ENCODE data around the gene DDC.
"Not testable (repeated sequence)": the region's sequence is repeated elsewhere in the genome, so short reads cannot be mapped to it uniquely, and the experiment has no call there.

GRCh38 chr7:50582271-50582670 is 17.1 kb upstream of the DDC start:
- TF ChIP-seq, protein P1, sequence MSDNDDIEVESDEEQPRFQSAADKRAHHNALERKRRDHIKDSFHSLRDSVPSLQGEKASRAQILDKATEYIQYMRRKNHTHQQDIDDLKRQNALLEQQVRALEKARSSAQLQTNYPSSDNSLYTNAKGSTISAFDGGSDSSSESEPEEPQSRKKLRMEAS (IDR thresholded peaks at IDR 0.05): not testable (repeated sequence)
- not testable (repeated sequence) for TF ChIP-seq YY1 (IDR thresholded peaks at IDR 0.05); RAD21 (IDR thresholded peaks at IDR 0.05); SP1 (IDR thresholded peaks at IDR 0.05); GABPA (IDR thresholded peaks at IDR 0.05 in 1 of 2, conservative IDR thresholded peaks at IDR 0.05 in 1 of 2); JUND (IDR thresholded peaks at IDR 0.05); EGR1 (IDR thresholded peaks at IDR 0.05; ENCODE audit: low read depth in 2 of 2); TAF1 (conservative IDR thresholded peaks at IDR 0.05); NR2F2 (IDR thresholded peaks at IDR 0.05); HNF4A (conservative IDR thresholded peaks at IDR 0.05); FOXA1 (IDR thresholded peaks at IDR 0.05)
- TF ChIP-seq, protein P2, sequence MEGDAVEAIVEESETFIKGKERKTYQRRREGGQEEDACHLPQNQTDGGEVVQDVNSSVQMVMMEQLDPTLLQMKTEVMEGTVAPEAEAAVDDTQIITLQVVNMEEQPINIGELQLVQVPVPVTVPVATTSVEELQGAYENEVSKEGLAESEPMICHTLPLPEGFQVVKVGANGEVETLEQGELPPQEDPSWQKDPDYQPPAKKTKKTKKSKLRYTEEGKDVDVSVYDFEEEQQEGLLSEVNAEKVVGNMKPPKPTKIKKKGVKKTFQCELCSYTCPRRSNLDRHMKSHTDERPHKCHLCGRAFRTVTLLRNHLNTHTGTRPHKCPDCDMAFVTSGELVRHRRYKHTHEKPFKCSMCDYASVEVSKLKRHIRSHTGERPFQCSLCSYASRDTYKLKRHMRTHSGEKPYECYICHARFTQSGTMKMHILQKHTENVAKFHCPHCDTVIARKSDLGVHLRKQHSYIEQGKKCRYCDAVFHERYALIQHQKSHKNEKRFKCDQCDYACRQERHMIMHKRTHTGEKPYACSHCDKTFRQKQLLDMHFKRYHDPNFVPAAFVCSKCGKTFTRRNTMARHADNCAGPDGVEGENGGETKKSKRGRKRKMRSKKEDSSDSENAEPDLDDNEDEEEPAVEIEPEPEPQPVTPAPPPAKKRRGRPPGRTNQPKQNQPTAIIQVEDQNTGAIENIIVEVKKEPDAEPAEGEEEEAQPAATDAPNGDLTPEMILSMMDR (IDR thresholded peaks at IDR 0.05; ENCODE audit: low read depth, low read length, missing input control): not testable (repeated sequence)
- TF ChIP-seq, protein P3, sequence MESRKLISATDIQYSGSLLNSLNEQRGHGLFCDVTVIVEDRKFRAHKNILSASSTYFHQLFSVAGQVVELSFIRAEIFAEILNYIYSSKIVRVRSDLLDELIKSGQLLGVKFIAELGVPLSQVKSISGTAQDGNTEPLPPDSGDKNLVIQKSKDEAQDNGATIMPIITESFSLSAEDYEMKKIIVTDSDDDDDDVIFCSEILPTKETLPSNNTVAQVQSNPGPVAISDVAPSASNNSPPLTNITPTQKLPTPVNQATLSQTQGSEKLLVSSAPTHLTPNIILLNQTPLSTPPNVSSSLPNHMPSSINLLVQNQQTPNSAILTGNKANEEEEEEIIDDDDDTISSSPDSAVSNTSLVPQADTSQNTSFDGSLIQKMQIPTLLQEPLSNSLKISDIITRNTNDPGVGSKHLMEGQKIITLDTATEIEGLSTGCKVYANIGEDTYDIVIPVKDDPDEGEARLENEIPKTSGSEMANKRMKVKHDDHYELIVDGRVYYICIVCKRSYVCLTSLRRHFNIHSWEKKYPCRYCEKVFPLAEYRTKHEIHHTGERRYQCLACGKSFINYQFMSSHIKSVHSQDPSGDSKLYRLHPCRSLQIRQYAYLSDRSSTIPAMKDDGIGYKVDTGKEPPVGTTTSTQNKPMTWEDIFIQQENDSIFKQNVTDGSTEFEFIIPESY (IDR thresholded peaks at IDR 0.05): not testable (repeated sequence)
- TF ChIP-seq, protein P4, sequence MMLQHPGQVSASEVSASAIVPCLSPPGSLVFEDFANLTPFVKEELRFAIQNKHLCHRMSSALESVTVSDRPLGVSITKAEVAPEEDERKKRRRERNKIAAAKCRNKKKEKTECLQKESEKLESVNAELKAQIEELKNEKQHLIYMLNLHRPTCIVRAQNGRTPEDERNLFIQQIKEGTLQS (IDR thresholded peaks at IDR 0.05): not testable (repeated sequence)
